ENCODE data around the gene LOXL1.

LOXL1 gene

GRCh38 chr15:73940061-73940981 is 14.1 kb downstream of the LOXL1 start:
- no peak for DNase-seq

GRCh38 chr15:73941044-73941443 is 14.8 kb downstream of the LOXL1 start:
- no peak for DNase-seq

GRCh38 chr15:73941449-73941848 is 15.2 kb downstream of the LOXL1 start:
- DNase-seq = no peak

GRCh38 chr15:73941871-73942635 is 15.8 kb downstream of the LOXL1 start:
- DNase-seq = no peak

GRCh38 chr15:73942751-73943270 is 16.5 kb downstream of the LOXL1 start:
- no peak for DNase-seq

GRCh38 chr15:73944161-73945129 is 18.2 kb downstream of the LOXL1 start:
- DNase-seq = no peak

GRCh38 chr15:73945130-73945508 is 18.9 kb downstream of the LOXL1 start:
- DNase-seq = no peak

- DNase-seq = no peak
Observed at GRCh38 chr15:73946046-73946721, 19.9 kb downstream of the LOXL1 start.

- DNase-seq = no peak
Observed at GRCh38 chr15:73946795-73947370, 20.6 kb downstream of the LOXL1 start.

- DNase-seq = no peak
Observed at GRCh38 chr15:73947651-73948050, 21.4 kb downstream of the LOXL1 start.

- no peak for DNase-seq
Observed at GRCh38 chr15:73948396-73948795, 22.1 kb downstream of the LOXL1 start.

- no peak for DNase-seq
Observed at GRCh38 chr15:73948982-73949381, 22.7 kb downstream of the LOXL1 start.

GRCh38 chr15:73949496-73949895 is 23.2 kb downstream of the LOXL1 start:
- no peak for DNase-seq

GRCh38 chr15:73950479-73950830 is 24.2 kb downstream of the LOXL1 start:
- no peak for DNase-seq

GRCh38 chr15:73950831-73951561 is 24.7 kb downstream of the LOXL1 start:
- peak; percentile 83 for DNase-seq

- DNase-seq = no peak
Observed at GRCh38 chr15:73951601-73952000, 25.3 kb downstream of the LOXL1 start.

- no peak for DNase-seq
Observed at GRCh38 chr15:73952171-73952912, 26.1 kb downstream of the LOXL1 start.

- DNase-seq = no peak
Observed at GRCh38 chr15:73952913-73953750, 26.9 kb downstream of the LOXL1 start.

All from GDM1 (cell line).